ENCODE measurements around the gene HEPH. TPM values are rescaled to one million over a fixed set of nuclear protein-coding genes. Genes with fewer than 3 reads are reported as not detected.

Gene HEPH
- total RNA-seq, 4 donors from 2014 or later = 0.29 to 1.2 (median 0.80) TPM; not detected in 1

GRCh38 chrX:66163447-66163846, 600 bp upstream of the HEPH start:
- Histone ChIP-seq H3K27me3 (no peaks in the 10 kb centered on the region), H3K27ac (no peak overlapping the region), H3K9me3 (no peaks in the 10 kb centered on the region), H3K4me1 (no peaks in the 10 kb centered on the region), H3K4me3 (no peak overlapping the region), H3K36me3 (no peaks in the 10 kb centered on the region)
- TF ChIP-seq POLR2A (IDR thresholded peaks at IDR 0.05) = no peak
- no peak for TF ChIP-seq CTCF (IDR thresholded peaks at IDR 0.05 in 4 of 5, conservative IDR thresholded peaks at IDR 0.05 in 1 of 5)
- DNase-seq (no peak), ATAC-seq (no peak)
- intact Hi-C loops (cut with DNase I; ENCODE audit: low total_unique reads) (no loop called here), in situ Hi-C loops (cut with MboI; ENCODE audit: low sequenced_read_pairs in 4 of 4) (loop anchor here in 1 of 4 donors (25.0 kb wide), 1 partner anchor 101 kb away; no protein-coding TSS in a partner anchor)

GRCh38 chrX:66164470-66164869, 423 bp downstream of the HEPH start:
- in situ Hi-C loops (cut with MboI; ENCODE audit: low sequenced_read_pairs in 4 of 4) = loop anchor here in 1 of 4 donors (25.0 kb wide), 1 partner anchor 102 kb away; no protein-coding TSS in a partner anchor
- intact Hi-C loops (cut with DNase I; ENCODE audit: low total_unique reads) = no loop called here
- Histone ChIP-seq H3K27me3 (no peaks in the 10 kb centered on the region), H3K4me1 (no peaks in the 10 kb centered on the region), H3K36me3 (no peaks in the 10 kb centered on the region), H3K4me3 (no peak overlapping the region), H3K9me3 (no peaks in the 10 kb centered on the region), H3K27ac (no peak overlapping the region)
- TF ChIP-seq CTCF (IDR thresholded peaks at IDR 0.05 in 4 of 5, conservative IDR thresholded peaks at IDR 0.05 in 1 of 5) = no peak
- TF ChIP-seq POLR2A (IDR thresholded peaks at IDR 0.05) = no peak
- ATAC-seq = no peak
- no peak for DNase-seq

- in situ Hi-C loops (cut with MboI; ENCODE audit: low sequenced_read_pairs in 4 of 4) = loop anchor here in 1 of 4 donors (25.0 kb wide), 1 partner anchor 103 kb away; no protein-coding TSS in a partner anchor
- H3K27ac ChIP-seq = no peak overlapping the region
These were observed 884 bp downstream of the HEPH start for GRCh38 chrX:66164931-66165330.

GRCh38 chrX:66166671-66167070, 2.6 kb downstream of the HEPH start:
- in situ Hi-C loops (cut with MboI; ENCODE audit: low sequenced_read_pairs in 4 of 4) = loop anchor here in 1 of 4 donors (25.0 kb wide), 1 partner anchor 104 kb away; no protein-coding TSS in a partner anchor
- no peak for ATAC-seq

More at GRCh38 chrX:66164931-66165330, 884 bp downstream of the HEPH start:
- ATAC-seq = no peak
- no peak for TF ChIP-seq POLR2A (IDR thresholded peaks at IDR 0.05)
- no peak for TF ChIP-seq CTCF (IDR thresholded peaks at IDR 0.05 in 4 of 5, conservative IDR thresholded peaks at IDR 0.05 in 1 of 5)
- H3K4me1 ChIP-seq = no peaks in the 10 kb centered on the region
- no peaks in the 10 kb centered on the region for H3K9me3 ChIP-seq
- H3K36me3 ChIP-seq = no peaks in the 10 kb centered on the region
- H3K4me3 ChIP-seq = no peak overlapping the region
- DNase-seq = no peak
- intact Hi-C loops (cut with DNase I; ENCODE audit: low total_unique reads) = no loop called here
- no peaks in the 10 kb centered on the region for H3K27me3 ChIP-seq

More at GRCh38 chrX:66166671-66167070, 2.6 kb downstream of the HEPH start:
- intact Hi-C loops (cut with DNase I; ENCODE audit: low total_unique reads) = no loop called here
- no peaks in the 10 kb centered on the region for H3K9me3 ChIP-seq
- H3K36me3 ChIP-seq = no peaks in the 10 kb centered on the region
- TF ChIP-seq CTCF (IDR thresholded peaks at IDR 0.05 in 4 of 5, conservative IDR thresholded peaks at IDR 0.05 in 1 of 5) (no peak), POLR2A (IDR thresholded peaks at IDR 0.05) (no peak)
- DNase-seq = no peak
- no peak overlapping the region for H3K27ac ChIP-seq
- no peak overlapping the region for H3K4me3 ChIP-seq
- H3K4me1 ChIP-seq = no peaks in the 10 kb centered on the region
- H3K27me3 ChIP-seq = no peaks in the 10 kb centered on the region
